B cell (primary cell): ENCODE measurements around the gene ASTN1. TPM values are rescaled to one million over a fixed set of nuclear protein-coding genes. Genes with fewer than 3 reads are reported as not detected.

Experiments
- ATAC-seq: fragments of 200-7000 bp; cut with Tn5 transposase; one replicate; pipeline ENCODE4 v1.10.0; 2021; ENCODE audit warnings: low read depth, mild to moderate bottlenecking, moderate number of reproducible peaks, moderate library complexity
- CTCF ChIA-PET: fragments of 350-600 bp; sonication (Branson Sonifier 250); formaldehyde crosslinking; loops from one replicate; lab custom pipeline; 2021; ENCODE audit warnings: antibody characterized with exemption, inconsistent platforms; lab: Charles Lee
- POLR2A ChIA-PET: fragments of 350-600 bp; sonication (Branson Sonifier 250); formaldehyde crosslinking; loops from one replicate; lab custom pipeline; 2021; ENCODE audit warnings: antibody characterized with exemption; lab: Charles Lee
- DNase-seq: peaks from one replicate; pipeline ENCODE4 v3.0.0; 2013
- H2AFZ ChIP-seq: 2 replicates; pipeline ENCODE4 v1.6.1; 2012; ENCODE audit warnings: mild to moderate bottlenecking, low read depth, low read length; ENCODE audit not compliant: insufficient read depth, poor library complexity, severe bottlenecking
- H3K27ac ChIP-seq, 2 donors: 1 replicate in 1 of 2; 2 replicates in 1 of 2; pipeline ENCODE4 v1.5.1; 2012 to 2013; ENCODE audit warnings: low read length in 2 of 2, mild to moderate bottlenecking in 2 of 2, moderate library complexity in 1 of 2
- H3K27me3 ChIP-seq, 4 experiments: fragments of 200-600 bp in 1 of 4; sonication (generic) in 1 of 4; replicated peaks in 1 of 4; 1 replicate in 2 of 4; 2 replicates in 2 of 4; pipeline versions ENCODE4 v1.6.1 to v1.7.0; 2013 to 2016; ENCODE audit warnings: low read length in 3 of 4, mild to moderate bottlenecking in 2 of 4, mixed read lengths in 1 of 4, moderate library complexity in 1 of 4; ENCODE audit not compliant: insufficient read depth in 4 of 4, control insufficient read depth in 3 of 4; ENCODE audit errors: control extremely low read depth in 1 of 4
- H3K36me3 ChIP-seq, 2 experiments: replicated peaks in 1 of 2; 1 replicate in 1 of 2; 2 replicates in 1 of 2; pipeline versions ENCODE4 v1.6.1 to v1.7.1; 2013; ENCODE audit warnings: low read length in 1 of 2; ENCODE audit not compliant: insufficient read depth in 2 of 2, control insufficient read depth in 1 of 2; ENCODE audit errors: control extremely low read depth in 1 of 2, extremely low read depth in 1 of 2
- H3K4me1 ChIP-seq, 2 donors: fragments of 200-600 bp in 1 of 2; sonication (generic) in 1 of 2; 1 replicate in 1 of 2; 2 replicates in 1 of 2; pipeline versions ENCODE4 v1.5.1 to v1.6.1; 2013 to 2017; ENCODE audit warnings: low read length in 2 of 2; ENCODE audit not compliant: control insufficient read depth in 2 of 2, insufficient read depth in 2 of 2
- H3K4me2 ChIP-seq: replicated peaks from 2 replicates; pipeline ENCODE3; 2012; ENCODE audit warnings: mild to moderate bottlenecking, low read depth, low read length; ENCODE audit not compliant: poor library complexity, severe bottlenecking
- H3K4me3 ChIP-seq, 5 experiments: fragments of 200-600 bp in 1 of 5; sonication (generic) in 1 of 5; 1 replicate in 3 of 5; 2 replicates in 2 of 5; pipeline versions ENCODE4 v1.5.1 to v1.7.0; 2011 to 2016; ENCODE audit warnings: low read length in 4 of 5, mild to moderate bottlenecking in 4 of 5, low read depth in 2 of 5, control low read depth in 1 of 5, moderate library complexity in 1 of 5; ENCODE audit not compliant: insufficient read depth in 1 of 5; ENCODE audit errors: control extremely low read depth in 1 of 5, extremely low read depth in 1 of 5
- H3K79me2 ChIP-seq: fragments of 200-600 bp; sonication (generic); one replicate; pipeline ENCODE4 v1.6.0; 2016; ENCODE audit warnings: low read length; ENCODE audit not compliant: control insufficient read depth, insufficient read depth
- H3K9ac ChIP-seq: fragments of 200-600 bp; sonication (generic); 2 replicates; pipeline ENCODE4 v1.6.1; 2017; ENCODE audit warnings: mild to moderate bottlenecking, low read length, moderate library complexity
- H3K9me3 ChIP-seq, 3 donors: one replicate each; pipeline versions ENCODE4 v1.6.1 to v1.7.1; 2013; ENCODE audit warnings: low read length in 2 of 3; ENCODE audit not compliant: control insufficient read depth in 2 of 3, insufficient read depth in 1 of 3; ENCODE audit errors: control extremely low read depth in 1 of 3
- H4K20me1 ChIP-seq: 2 replicates; pipeline ENCODE4 v1.6.0; 2012; ENCODE audit warnings: mild to moderate bottlenecking, low read length; ENCODE audit not compliant: insufficient read depth, control insufficient read depth, poor library complexity, severe bottlenecking
- H3K27ac Mint-ChIP-seq: one replicate; pipeline ENCODE4 v1.8.0; 2021; ENCODE audit warnings: mixed read lengths
- H3K27me3 Mint-ChIP-seq: one replicate; pipeline ENCODE4 v1.8.0; 2021; ENCODE audit warnings: mixed read lengths
- H3K4me1 Mint-ChIP-seq: one replicate; pipeline ENCODE4 v1.8.0; 2021; ENCODE audit warnings: mixed read lengths
- H3K4me3 Mint-ChIP-seq: one replicate; pipeline ENCODE4 v1.8.0; 2021; ENCODE audit warnings: mixed read lengths
- H3K9me3 Mint-ChIP-seq: one replicate; pipeline ENCODE4 v1.8.0; 2022; ENCODE audit warnings: mixed read lengths; ENCODE audit not compliant: insufficient read depth
- CTCF ChIP-seq: fragments of 200-600 bp; IDR thresholded peaks from one replicate; pipeline ENCODE4 v1.8.0; 2022; ENCODE audit warnings: antibody characterized with exemption, mild to moderate bottlenecking
- EZH2 ChIP-seq: IDR thresholded peaks from 2 replicates; pipeline ENCODE4 v1.6.1; 2012; ENCODE audit warnings: borderline replicate concordance, low read depth, mild to moderate bottlenecking, moderate library complexity, low read length; ENCODE audit not compliant: insufficient read depth, poor library complexity, severe bottlenecking
- WGBS: methylation state at CpG from one replicate; pipeline ENCODE4 v1.1.5; 2013; ENCODE audit warnings: missing lambda C conversion rate; ENCODE audit not compliant: insufficient coverage; 5-methylcytosine and 5-hydroxymethylcytosine counted together
- intact Hi-C: fragments of 100-400 bp; cut with micrococcal nuclease; formaldehyde crosslinking; loops from one replicate; pipeline ENCODE4 v1.10.0; 2022
- polyA plus RNA-seq: library from polyadenylated mRNA; depleted of rRNA; stranded (reverse); fragments of >200 nt; gene quantifications from 2 replicates; pipeline ENCODE4 v1.2.3, GENCODE V29; 2012
- total RNA-seq, 2 donors: library from RNA; stranded (reverse); fragments of 120-200 nt in 1 of 2; gene quantifications; 1 replicate in 1 of 2; 2 replicates in 1 of 2; pipeline versions ENCODE4 v1.2.3 to v1.2.4, GENCODE V29; 2013 to 2022

The ASTN1 gene
- total and polyA plus RNA-seq, 2 donors (not counting 1 experiment from before 2014, with no cell fraction given): not detected

GRCh38 chr1:177133977-177134538 lies 30.5 kb downstream of the ASTN1 start:
- intact Hi-C loops: no loop called here
- no peak overlapping the region for H3K4me3 Mint-ChIP-seq
- no peak for ATAC-seq

GRCh38 chr1:177132141-177132540 lies 32.4 kb downstream of the ASTN1 start:
- Mint-ChIP-seq H3K9me3 (no peaks in the 10 kb centered on the region), H3K4me3 (no peak overlapping the region), H3K4me1 (peaks cover 6% of the 10 kb centered on the region), H3K27me3 (peaks cover 5% of the 10 kb centered on the region), H3K27ac (no peak overlapping the region)
- no peak overlapping the region for H3K27ac ChIP-seq
- H3K79me2 ChIP-seq: no peaks in the 10 kb centered on the region
- peaks cover 0 to 3% (median 0%) of the 10 kb centered on the region in 3 donors for H3K9me3 ChIP-seq
- ATAC-seq (no peak), DNase-seq (no peak)
- no peak overlapping the region for H3K9ac ChIP-seq
- intact Hi-C loops: no loop called here
- POLR2A ChIA-PET: no interaction called here
- H3K4me1 ChIP-seq: peaks cover 0 to 7% of the 10 kb centered on the region in 2 donors
- CTCF ChIA-PET: no interaction called here
- H4K20me1 ChIP-seq: no peaks in the 10 kb centered on the region
- TF ChIP-seq CTCF: no peak
- no peak for TF ChIP-seq EZH2
- no CpG with 5 or more reads among the region's 2 CpGs for WGBS
- H3K4me2 ChIP-seq: no peak overlapping the region
- H2AFZ ChIP-seq: no peak overlapping the region
- peaks cover 0 to 3% (median 0%) of the 10 kb centered on the region in 4 experiments for H3K27me3 ChIP-seq
- H3K36me3 ChIP-seq: no peaks in the 10 kb centered on the region
- no peak overlapping the region for H3K4me3 ChIP-seq

More at GRCh38 chr1:177133977-177134538, 30.5 kb downstream of the ASTN1 start:
- DNase-seq: no peak
- no peak overlapping the region for H3K4me3 ChIP-seq
- H3K4me2 ChIP-seq: no peak overlapping the region
- CTCF ChIA-PET: no interaction called here
- H3K9me3 ChIP-seq: no peaks in the 10 kb centered on the region
- Mint-ChIP-seq H3K27me3 (no peaks in the 10 kb centered on the region), H3K9me3 (no peaks in the 10 kb centered on the region), H3K4me1 (peaks cover 6% of the 10 kb centered on the region), H3K27ac (no peak overlapping the region)
- 90% methylated on average over 2 of the region's 4 CpGs for WGBS
- H3K27me3 ChIP-seq: no peaks in the 10 kb centered on the region
- H2AFZ ChIP-seq: no peak overlapping the region
- TF ChIP-seq CTCF (no peak), EZH2 (no peak)
- H3K9ac ChIP-seq: no peak overlapping the region
- H3K27ac ChIP-seq: no peak overlapping the region
- no peaks in the 10 kb centered on the region for H4K20me1 ChIP-seq
- no peaks in the 10 kb centered on the region for H3K79me2 ChIP-seq
- H3K4me1 ChIP-seq: peaks cover 0 to 7% of the 10 kb centered on the region in 2 donors
- H3K36me3 ChIP-seq: no peaks in the 10 kb centered on the region
- POLR2A ChIA-PET: no interaction called here
